Neural cell (in vitro differentiated cells): ENCODE data around the gene ITPR2. TPM values are rescaled to one million over a fixed set of nuclear protein-coding genes. Genes with fewer than 3 reads are reported as not detected.

Experiments used
- H2AFZ ChIP-seq: fragments of 200-600, 300-800 bp; sonication (generic), shearing (Covaris generic); 2 replicates; pipeline ENCODE4 v1.6.0; 2014; ENCODE audit warnings: low read depth, mild to moderate bottlenecking, antibody characterized with exemption, low read length, moderate library complexity
- H3F3A ChIP-seq: fragments of 200-600 bp; shearing (Covaris generic); 2 replicates; pipeline ENCODE4 v1.6.1; 2016; ENCODE audit warnings: mild to moderate bottlenecking, moderate library complexity, mixed read lengths, antibody characterized with exemption, low read length; ENCODE audit not compliant: insufficient read depth, poor library complexity, severe bottlenecking
- H3K27ac ChIP-seq: fragments of 200-600, 300-800 bp; sonication (generic), shearing (Covaris generic); 2 replicates; pipeline ENCODE4 v1.5.1; 2014; ENCODE audit warnings: mild to moderate bottlenecking, low read length, moderate library complexity
- H3K27me3 ChIP-seq: fragments of 300-800, 200-600 bp; sonication (generic), shearing (Covaris generic); 2 replicates; pipeline ENCODE4 v1.6.0; 2014; ENCODE audit warnings: mild to moderate bottlenecking, low read depth, low read length, moderate library complexity; ENCODE audit not compliant: insufficient read depth
- H3K36me3 ChIP-seq: fragments of 300-800, 200-600 bp; sonication (generic), shearing (Covaris generic); 2 replicates; pipeline ENCODE4 v1.5.1; 2014; ENCODE audit warnings: mild to moderate bottlenecking, antibody characterized with exemption, low read length, moderate library complexity; ENCODE audit not compliant: insufficient read depth
- H3K4me2 ChIP-seq: fragments of 300-800, 200-600 bp; sonication (generic), shearing (Covaris generic); 2 replicates; pipeline ENCODE4 v1.6.0; 2014; ENCODE audit warnings: mild to moderate bottlenecking, low read length
- H3K4me3 ChIP-seq: fragments of 300-800, 200-600 bp; sonication (generic), shearing (Covaris generic); 2 replicates; pipeline ENCODE4 v1.5.1; 2014; ENCODE audit warnings: mild to moderate bottlenecking, low read length, moderate library complexity
- H3K79me2 ChIP-seq: fragments of 200-600 bp; shearing (Covaris generic); replicated peaks from 2 replicates; pipeline ENCODE4 v1.6.0; 2014; ENCODE audit warnings: mild to moderate bottlenecking, low read length, moderate library complexity; ENCODE audit not compliant: insufficient read depth
- H3K9ac ChIP-seq: fragments of 300-800, 200-600 bp; sonication (generic), shearing (Covaris generic); 2 replicates; pipeline ENCODE4 v1.6.1; 2016; ENCODE audit warnings: mild to moderate bottlenecking, low read length, mixed read lengths
- H3K9me2 ChIP-seq: fragments of 200-600 bp; shearing (Covaris generic); 2 replicates; pipeline ENCODE4 v1.6.1; 2016; ENCODE audit warnings: mild to moderate bottlenecking, low read length, mixed read lengths; ENCODE audit not compliant: insufficient read depth
- H3K9me3 ChIP-seq: fragments of 200-600, 300-800 bp; sonication (generic), shearing (Covaris generic); 2 replicates; pipeline ENCODE4 v1.6.1; 2016; ENCODE audit warnings: mild to moderate bottlenecking, mixed run types, low read length, moderate library complexity, mixed read lengths
- H4K20me1 ChIP-seq: fragments of 200-600 bp; shearing (Covaris generic); 2 replicates; pipeline ENCODE4 v1.6.1; 2016; ENCODE audit warnings: mild to moderate bottlenecking, mixed run types; ENCODE audit not compliant: insufficient read depth
- EP300 ChIP-seq: fragments of 450-650 bp; conservative IDR thresholded peaks from 2 replicates; pipeline ENCODE4 v1.6.1; 2014; ENCODE audit warnings: antibody characterized with exemption, mild to moderate bottlenecking, moderate library complexity; ENCODE audit not compliant: poor library complexity, severe bottlenecking
- EZH2 ChIP-seq: fragments of 200-600, 300-800 bp; shearing (Covaris generic), sonication (generic); IDR thresholded peaks from 2 replicates; pipeline ENCODE4 v1.6.1; 2014; ENCODE audit warnings: antibody characterized with exemption, low read length, borderline replicate concordance, mild to moderate bottlenecking; ENCODE audit not compliant: insufficient read depth, poor library complexity, severe bottlenecking
- MXI1 ChIP-seq: fragments of 450-650 bp; conservative IDR thresholded peaks from 2 replicates; pipeline ENCODE4 v1.6.1; 2014; ENCODE audit warnings: antibody characterized with exemption, mild to moderate bottlenecking; ENCODE audit not compliant: poor library complexity, severe bottlenecking
- POLR2AphosphoS5 ChIP-seq: IDR thresholded peaks from 2 replicates; pipeline ENCODE4 v1.6.1; 2012
- RAD21 ChIP-seq: fragments of 450-650 bp; conservative IDR thresholded peaks from 2 replicates; pipeline ENCODE4 v1.6.1; 2014; ENCODE audit warnings: antibody characterized with exemption, mild to moderate bottlenecking, moderate library complexity
- SMC3 ChIP-seq: fragments of 450-650 bp; conservative IDR thresholded peaks from 2 replicates; pipeline ENCODE4 v1.6.1; 2014; ENCODE audit warnings: antibody characterized with exemption, mild to moderate bottlenecking, moderate library complexity; ENCODE audit not compliant: poor library complexity
- TAF1 ChIP-seq: IDR thresholded peaks from 2 replicates; pipeline ENCODE4 v1.6.1; 2012; ENCODE audit warnings: low read depth
- polyA plus RNA-seq: library from polyadenylated mRNA; depleted of rRNA; stranded (reverse); fragments of >200 nt; gene quantifications from 2 replicates; pipeline ENCODE4 v1.2.3, GENCODE V29; 2014
- TF ChIP-seq, protein P1 (sequence below): fragments of 450-650 bp; IDR thresholded peaks from 2 replicates; pipeline ENCODE4 v1.5.1; 2014; ENCODE audit warnings: antibody characterized with exemption, mild to moderate bottlenecking, moderate library complexity; ENCODE audit not compliant: poor library complexity, severe bottlenecking
- TF ChIP-seq, protein P2 (sequence below): IDR thresholded peaks from 2 replicates; pipeline ENCODE4 v1.6.1; 2012; ENCODE audit warnings: borderline replicate concordance

ITPR2 gene
- polyA plus RNA-seq, 1 donor from 2014 or later = 2.0 TPM

DNA sequence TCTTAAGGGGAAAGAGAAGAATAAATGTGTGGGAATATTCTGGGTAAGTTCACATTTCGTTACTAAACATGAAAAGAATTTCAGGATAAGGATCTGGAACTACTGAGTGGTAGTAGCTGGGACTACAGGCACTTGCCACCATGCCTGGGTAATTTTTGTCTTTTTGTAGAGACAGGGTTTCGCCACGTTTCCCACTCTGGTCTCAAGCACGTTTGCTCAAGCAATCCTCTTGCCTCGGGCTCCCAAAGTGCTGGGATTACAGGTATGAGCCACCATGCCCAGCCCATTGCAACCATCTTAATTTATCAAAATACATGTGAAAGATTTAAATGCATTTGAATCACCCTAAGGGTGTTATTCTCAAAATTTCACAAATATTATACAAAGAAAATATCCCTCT, 26.4 kb downstream of the ITPR2 start:
- no peaks in the 10 kb centered on the region for H3K79me2 ChIP-seq
- no peak overlapping the region for H3K4me3 ChIP-seq
- no peaks in the 10 kb centered on the region for H3K9me2 ChIP-seq
- no peaks in the 10 kb centered on the region for H3F3A ChIP-seq
- no peaks in the 10 kb centered on the region for H3K9me3 ChIP-seq
- no peak overlapping the region for H2AFZ ChIP-seq
- no peak overlapping the region for H3K27ac ChIP-seq
- no peaks in the 10 kb centered on the region for H3K27me3 ChIP-seq
- no peaks in the 10 kb centered on the region for H4K20me1 ChIP-seq
- TF ChIP-seq MXI1 (no peak), TAF1 (no peak), POLR2AphosphoS5 (no peak), EP300 (no peak), RAD21 (no peak), SMC3 (no peak), EZH2 (no peak)
- TF ChIP-seq, protein P1, sequence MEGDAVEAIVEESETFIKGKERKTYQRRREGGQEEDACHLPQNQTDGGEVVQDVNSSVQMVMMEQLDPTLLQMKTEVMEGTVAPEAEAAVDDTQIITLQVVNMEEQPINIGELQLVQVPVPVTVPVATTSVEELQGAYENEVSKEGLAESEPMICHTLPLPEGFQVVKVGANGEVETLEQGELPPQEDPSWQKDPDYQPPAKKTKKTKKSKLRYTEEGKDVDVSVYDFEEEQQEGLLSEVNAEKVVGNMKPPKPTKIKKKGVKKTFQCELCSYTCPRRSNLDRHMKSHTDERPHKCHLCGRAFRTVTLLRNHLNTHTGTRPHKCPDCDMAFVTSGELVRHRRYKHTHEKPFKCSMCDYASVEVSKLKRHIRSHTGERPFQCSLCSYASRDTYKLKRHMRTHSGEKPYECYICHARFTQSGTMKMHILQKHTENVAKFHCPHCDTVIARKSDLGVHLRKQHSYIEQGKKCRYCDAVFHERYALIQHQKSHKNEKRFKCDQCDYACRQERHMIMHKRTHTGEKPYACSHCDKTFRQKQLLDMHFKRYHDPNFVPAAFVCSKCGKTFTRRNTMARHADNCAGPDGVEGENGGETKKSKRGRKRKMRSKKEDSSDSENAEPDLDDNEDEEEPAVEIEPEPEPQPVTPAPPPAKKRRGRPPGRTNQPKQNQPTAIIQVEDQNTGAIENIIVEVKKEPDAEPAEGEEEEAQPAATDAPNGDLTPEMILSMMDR = no peak
- TF ChIP-seq, protein P2, sequence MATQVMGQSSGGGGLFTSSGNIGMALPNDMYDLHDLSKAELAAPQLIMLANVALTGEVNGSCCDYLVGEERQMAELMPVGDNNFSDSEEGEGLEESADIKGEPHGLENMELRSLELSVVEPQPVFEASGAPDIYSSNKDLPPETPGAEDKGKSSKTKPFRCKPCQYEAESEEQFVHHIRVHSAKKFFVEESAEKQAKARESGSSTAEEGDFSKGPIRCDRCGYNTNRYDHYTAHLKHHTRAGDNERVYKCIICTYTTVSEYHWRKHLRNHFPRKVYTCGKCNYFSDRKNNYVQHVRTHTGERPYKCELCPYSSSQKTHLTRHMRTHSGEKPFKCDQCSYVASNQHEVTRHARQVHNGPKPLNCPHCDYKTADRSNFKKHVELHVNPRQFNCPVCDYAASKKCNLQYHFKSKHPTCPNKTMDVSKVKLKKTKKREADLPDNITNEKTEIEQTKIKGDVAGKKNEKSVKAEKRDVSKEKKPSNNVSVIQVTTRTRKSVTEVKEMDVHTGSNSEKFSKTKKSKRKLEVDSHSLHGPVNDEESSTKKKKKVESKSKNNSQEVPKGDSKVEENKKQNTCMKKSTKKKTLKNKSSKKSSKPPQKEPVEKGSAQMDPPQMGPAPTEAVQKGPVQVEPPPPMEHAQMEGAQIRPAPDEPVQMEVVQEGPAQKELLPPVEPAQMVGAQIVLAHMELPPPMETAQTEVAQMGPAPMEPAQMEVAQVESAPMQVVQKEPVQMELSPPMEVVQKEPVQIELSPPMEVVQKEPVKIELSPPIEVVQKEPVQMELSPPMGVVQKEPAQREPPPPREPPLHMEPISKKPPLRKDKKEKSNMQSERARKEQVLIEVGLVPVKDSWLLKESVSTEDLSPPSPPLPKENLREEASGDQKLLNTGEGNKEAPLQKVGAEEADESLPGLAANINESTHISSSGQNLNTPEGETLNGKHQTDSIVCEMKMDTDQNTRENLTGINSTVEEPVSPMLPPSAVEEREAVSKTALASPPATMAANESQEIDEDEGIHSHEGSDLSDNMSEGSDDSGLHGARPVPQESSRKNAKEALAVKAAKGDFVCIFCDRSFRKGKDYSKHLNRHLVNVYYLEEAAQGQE = no peak
- H3K4me2 ChIP-seq = no peak overlapping the region
- H3K36me3 ChIP-seq = no peaks in the 10 kb centered on the region
- H3K9ac ChIP-seq = no peak overlapping the region

DNA sequence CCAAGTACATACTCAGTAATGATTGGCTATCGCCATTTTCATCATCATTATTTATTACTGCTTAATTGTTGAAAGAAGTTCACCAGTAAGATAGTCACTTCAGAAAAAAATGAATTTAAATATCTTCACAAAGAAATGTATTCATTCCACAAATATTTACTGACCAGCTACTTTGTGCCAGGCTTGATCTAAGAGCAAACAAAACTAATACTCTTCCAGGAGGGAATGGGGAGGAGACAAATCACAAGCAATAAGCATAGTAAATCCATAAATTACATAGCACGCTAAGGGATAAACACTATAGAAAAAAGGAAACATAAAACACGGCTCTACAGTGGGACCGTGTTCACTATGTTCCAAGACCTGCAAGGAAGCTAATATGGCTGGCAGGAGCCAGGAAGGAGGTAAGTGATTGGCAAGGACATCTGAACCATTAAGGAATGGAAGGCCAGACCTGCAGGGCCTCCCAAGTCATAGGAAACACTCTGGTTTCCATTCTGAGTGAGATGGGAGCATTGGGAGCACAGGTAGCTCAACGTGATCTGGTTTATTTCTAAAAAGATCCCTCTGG, 27.5 kb downstream of the ITPR2 start:
- no peaks in the 10 kb centered on the region for H3K36me3 ChIP-seq
- H3F3A ChIP-seq = no peaks in the 10 kb centered on the region
- H3K4me3 ChIP-seq = no peak overlapping the region
- no peaks in the 10 kb centered on the region for H4K20me1 ChIP-seq
- H3K27me3 ChIP-seq = no peaks in the 10 kb centered on the region
- no peaks in the 10 kb centered on the region for H3K79me2 ChIP-seq
- no peak overlapping the region for H2AFZ ChIP-seq
- no peaks in the 10 kb centered on the region for H3K9me3 ChIP-seq
- no peaks in the 10 kb centered on the region for H3K9me2 ChIP-seq
- TF ChIP-seq TAF1 (no peak), POLR2AphosphoS5 (no peak), RAD21 (no peak), EP300 (no peak), EZH2 (no peak)
- TF ChIP-seq, protein P2 = no peak
- no peak overlapping the region for H3K27ac ChIP-seq
- H3K9ac ChIP-seq = no peak overlapping the region
- no peak overlapping the region for H3K4me2 ChIP-seq
